ENCODE measurements around the gene PCARE.

PCARE gene

DNA sequence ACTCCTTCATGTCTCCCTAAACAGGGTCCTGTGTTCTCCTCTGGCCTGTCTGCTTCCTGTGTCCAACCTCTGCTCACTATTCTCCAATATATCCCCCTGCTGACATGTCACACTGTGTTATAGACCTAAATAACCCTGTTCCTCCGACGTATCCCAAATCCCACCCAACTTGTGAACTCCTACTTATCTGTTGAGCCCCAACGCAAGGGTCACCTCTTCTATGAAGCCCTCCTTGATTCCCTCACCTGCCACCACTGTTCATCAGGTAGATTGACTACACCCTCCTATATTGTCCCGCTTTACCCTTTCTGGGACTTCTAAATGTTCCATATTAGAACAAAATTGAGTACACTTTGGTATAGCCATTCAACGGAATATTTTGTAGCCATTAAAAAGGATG lies 42.1 kb downstream of the PCARE start:
- no peak for DNase-seq

DNA sequence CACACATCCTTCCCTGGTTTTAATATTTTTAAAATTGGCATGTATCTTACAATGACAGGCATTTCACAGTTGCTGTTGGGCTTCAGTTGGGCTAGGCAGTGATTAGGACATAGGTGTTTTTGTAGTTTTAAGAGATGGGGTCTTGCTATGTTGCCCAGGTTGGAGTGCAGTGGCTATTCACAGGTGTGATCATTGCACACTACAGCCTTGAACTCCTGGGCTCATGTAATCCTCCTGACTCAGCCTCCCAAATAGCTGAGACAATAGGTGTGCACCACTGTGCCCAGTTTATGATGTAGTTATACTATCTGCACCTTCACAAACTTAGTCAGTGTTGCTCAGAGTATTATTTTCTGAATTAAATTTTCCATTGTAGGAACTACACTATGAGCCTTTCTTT lies 43.3 kb downstream of the PCARE start:
- no peak for DNase-seq

DNA sequence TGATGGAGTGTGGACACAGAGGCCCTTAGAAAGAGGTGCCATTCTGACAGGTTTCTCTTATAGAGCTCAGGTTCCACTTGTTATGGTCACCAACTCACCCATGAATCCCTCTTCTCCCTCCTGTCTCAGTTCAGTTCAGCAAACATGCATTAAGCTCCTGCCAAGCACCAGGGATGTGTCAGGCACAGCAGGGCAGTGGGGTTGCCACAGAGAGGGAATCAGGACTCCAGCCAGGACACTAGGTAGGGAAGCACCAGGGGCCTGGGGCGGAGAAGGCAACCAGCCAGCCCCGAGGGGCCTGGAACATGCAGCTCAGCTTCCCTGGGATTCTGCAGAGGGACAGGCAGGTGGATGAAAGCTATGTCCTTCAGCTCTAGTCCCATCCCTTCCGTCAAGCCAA lies 48.6 kb downstream of the PCARE start:
- no peak for DNase-seq

DNA sequence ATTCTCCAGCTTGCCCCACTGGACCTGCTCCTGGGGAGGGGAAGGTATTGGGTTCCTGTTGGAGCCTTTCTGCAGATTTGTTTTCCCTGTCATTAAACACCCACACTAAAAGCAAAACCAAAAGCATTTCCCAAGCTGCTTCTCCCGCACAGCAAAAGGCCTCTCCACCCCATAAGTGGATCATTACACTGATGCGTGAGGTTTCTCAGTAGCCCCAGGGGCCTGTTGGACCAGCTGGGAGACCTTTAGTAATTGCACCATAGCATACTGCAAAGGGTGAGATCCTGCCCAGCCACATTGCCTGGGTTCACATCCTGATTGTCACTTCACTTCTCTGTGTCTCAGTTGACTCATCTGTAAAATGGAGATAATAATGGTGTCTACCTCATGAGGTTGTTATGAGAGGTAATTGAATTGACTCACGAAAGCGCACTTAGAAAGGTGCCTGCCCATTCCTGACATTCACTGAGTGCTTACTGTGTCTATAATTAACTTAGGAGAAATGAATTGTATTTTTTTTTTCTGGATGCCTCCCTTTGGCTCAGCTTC lies 49.4 kb downstream of the PCARE start:
- no peak for DNase-seq

DNA sequence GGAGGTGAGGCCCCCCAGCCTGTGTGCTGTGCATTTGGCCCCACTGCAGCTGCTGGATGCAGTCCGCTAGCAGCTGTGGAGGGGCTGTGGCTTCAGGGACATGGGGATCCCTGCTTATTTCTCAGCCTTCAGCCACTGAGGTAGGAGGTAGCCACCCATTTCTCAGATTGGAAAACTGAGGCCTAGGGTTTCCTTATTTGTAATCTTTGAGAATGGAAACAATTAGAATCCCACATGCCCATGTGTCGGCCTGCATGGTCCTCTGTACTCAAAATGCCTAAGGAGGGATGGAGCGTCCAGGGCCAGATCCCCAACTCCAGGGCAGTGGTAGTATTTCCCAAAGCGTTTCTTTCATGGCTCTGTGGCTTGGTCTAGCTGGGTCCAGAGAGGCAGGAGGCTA lies 51.1 kb downstream of the PCARE start:
- DNase-seq: no peak

DNA sequence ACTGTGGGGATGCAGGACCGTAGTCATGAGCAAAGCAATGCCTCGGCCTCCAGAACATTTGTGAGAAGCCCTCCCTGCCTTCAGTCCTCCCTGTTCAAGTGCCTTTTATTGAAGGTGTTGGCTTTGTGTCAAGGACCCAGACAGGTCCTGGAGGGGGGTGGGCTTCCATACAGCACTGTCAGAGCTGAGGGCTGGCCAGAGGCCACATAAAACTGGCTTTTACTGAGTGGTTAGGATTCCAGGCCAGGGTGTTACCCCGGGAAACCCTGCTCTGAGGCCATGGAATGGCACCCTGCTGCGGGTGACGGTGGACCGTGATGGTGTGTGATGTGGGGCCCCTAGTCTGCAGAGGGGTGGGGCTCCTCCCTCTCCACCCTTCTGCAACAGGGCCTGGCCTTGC lies 51.6 kb downstream of the PCARE start:
- DNase-seq: no peak

DNA sequence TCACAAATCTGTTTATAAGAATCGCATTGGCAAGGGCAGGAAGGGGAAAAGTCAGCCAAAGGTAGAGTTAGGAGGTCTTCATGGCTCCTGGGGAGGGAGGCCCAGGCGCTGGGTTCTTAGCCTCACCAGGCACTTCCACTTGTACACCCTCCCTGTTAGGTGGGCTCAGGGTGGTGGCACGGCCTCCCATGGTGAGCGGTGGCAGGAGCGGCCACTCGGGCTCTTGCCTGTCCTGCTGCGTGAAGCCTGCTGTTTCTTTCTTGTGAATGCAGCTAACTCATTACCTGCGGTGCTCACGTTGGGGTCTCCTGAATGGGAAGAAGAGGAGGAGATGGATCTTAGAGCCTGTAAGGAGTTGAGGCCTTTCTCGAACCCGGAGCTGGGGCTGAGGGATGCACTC lies 52.4 kb downstream of the PCARE start:
- no peak for DNase-seq

DNA sequence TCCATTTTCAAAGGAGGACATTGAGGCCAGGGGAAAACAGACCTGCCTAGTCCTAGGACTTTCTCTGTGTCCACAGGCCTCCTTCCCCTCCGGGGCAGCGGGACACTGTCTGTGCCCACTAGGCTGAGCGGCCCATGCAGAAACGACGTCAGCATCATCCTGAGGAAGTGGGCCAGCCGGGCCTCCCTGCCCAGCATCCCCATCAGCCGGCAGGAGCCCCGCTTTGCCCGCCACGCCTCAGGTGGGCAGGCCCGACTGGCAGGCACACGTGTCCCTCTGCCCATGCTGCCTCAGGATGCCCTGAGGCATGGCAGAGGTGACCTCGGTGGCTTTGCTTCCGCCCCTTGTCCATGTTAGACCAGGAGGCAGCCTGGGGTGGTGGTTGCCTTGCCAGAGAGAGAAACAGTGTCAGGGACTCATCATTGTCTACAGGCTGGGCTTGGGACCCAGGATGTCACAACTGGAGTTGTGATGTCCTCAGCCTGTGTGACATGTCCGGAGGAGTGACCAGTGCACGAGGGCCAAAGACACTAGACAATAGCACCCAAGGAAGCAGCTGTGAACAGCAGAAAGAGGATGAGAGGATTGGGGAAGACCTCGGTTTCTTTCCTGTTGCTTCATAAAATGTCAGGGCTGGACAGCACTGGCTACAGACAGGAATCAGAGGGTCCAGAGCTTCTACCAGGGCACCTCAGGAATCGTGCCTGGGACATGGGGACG lies 56.4 kb downstream of the PCARE start:
- DNase-seq: no peak

DNA sequence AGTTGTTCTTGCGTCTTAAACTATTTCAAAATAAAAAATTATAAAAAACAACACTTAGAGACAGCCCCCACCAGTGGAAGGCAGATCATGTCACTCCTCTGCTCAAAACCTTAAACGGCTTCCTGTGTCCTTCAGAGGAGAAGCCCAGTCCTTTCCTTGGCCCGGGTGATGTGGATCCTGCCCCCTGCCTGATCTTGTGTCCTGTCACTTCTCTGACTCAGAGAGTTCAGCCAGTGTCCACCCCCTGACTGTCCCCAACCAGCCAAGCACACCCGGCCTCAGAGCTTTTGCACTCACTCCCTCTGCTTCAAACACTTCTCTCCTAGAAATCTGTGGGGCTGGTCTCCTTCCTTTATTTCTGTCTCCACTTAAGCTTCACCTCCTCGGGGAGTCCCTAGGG lies 57.8 kb downstream of the PCARE start:
- DNase-seq: no peak

DNA sequence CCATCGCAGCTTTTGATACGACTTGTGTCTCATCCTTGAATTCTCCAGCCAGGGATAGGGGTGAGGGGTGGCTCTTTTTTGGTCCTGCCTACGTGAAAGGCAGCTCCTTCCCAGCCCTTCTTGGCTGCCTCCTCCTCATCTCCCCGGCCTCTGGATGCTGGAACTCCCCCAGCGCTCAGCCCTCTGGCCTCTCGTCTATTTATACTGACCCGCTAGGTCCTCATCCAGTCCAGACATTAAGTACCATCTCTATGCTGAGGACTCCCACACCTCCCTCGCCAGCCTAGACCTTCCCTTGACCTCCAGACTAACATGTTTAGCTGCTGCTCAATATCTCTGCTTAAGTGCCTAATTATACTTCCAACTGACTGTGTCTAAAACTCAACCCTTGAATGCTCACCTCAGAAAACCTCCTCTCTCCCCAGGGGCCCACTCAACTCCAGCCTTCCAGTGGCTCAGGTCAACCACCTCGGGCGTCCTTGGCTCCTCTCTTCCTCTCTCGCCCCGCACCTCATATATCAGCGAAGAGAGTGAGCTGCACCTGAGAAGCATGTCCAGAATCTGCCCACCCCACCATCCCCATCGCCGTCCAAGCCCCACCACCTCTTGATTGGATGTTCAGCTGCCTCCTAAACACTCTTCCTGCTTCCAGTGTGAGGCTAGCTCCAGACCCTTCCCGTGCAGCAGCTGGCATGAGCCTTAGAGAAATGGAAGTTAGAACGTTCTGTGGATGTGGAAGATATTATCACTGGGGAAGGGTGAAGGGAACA lies 58.4 kb downstream of the PCARE start:
- DNase-seq: no peak

DNA sequence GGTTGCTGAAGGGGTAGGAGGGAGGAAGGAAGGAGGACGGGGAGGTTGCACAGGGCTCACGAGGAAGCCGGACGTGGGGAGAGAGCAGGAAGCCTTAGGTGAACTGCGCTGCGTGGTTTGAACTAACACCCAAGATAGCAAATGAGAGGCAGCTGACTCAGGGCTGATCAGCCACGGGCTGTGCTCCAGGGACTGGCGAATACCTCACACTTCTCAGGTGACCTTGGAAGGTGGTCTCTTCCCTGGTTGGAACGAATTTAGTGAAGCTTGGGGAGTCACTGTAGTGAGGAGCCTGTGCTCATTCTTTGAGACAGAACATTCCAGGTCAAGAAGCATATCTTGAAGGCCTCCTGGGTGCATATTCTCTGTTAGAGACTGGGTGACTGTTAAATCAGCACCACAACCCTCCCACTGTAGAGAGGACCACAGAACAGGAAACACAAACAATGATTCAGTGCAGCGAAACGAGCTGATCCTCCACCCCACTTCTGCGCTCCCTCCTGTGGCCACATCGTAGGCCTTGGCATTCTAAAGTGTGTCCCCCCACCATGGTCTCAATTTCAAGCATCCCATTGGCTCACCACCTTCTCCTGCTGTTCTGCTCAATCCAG lies 59.4 kb downstream of the PCARE start:
- no peak for DNase-seq

DNA sequence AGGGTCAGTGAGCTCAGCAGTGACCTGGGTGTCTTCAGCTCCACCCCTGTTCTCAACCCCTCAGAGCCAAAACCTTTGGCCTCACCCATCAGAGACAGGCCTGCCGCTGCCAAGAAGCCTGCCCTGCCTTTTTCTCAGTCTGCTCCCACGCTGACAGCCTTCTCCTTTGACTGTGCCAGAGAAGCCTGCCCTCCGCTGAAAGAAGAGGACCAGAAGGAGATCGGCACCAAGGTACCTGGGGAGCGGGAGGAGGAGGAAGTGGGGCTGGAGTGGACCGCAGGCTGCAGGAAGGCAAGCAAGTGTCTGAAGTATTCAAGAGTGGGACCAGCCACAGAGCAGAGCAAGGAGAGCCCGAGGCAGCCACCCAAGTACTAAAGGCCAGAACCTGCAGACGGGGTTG lies 60.0 kb downstream of the PCARE start:
- no peak for DNase-seq

DNA sequence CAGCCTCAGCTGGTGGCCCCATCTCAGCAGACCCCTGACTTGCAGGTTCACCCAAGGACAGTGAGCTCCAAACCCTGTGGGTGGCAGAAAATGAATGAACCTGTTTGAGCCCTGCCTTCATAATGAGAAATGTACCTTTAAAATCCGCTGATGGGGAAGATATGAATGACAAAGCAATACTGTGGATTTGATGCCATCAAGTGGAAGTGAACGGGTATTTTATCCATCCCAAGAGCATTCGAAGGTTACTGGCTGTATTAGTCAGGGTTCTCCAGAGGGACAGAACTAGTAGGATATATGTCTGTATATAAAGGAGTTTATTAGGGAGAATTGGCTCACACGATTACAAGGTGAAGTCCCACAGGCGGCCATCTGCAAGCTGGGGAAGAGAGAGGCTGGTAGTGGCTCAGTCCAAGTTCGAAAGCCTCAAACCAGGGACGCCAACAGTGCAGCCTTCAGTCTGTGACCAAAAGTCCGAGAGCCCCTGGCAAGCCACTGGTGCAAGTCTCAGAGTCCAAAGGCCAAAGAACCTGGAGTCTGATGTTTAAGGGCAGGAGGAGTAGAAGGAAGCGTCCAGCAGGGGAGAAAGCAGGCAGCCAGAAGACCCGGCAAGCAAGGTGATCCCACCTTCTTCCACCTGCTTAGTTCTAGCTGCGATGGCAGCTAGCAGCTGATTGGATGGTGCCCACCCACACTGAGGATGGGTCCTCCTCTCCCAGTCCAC lies 61.1 kb downstream of the PCARE start:
- no peak for DNase-seq

DNA sequence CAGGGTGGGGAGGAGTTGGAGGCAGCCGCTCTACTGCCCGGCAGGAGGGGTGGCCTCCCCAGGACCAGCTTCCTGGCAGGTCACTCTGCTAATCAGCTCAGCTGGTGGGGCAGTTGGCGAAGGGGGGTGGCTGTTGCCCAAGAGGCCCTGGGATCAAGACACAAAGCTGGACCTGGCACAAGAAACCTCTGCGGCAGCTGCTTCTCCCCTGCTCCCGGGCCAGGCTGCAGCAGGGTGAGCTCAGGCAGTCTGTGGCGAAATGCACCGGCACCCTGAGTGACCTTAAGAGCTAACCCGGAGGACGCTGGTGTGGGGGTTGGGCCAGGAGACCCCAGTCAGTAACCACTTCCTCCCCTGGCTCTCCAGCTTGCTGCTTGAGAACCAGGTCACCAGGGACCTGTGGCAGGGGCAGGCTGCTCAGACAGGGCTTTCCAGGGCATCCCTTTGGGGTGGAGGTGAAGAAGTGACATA lies 62.1 kb downstream of the PCARE start:
- DNase-seq: no peak
